Measurements from ENCODE around the gene MROH7.

- TF ChIP-seq ZNF274 (IDR thresholded peaks at IDR 0.05; ENCODE audit: low read depth, low read length) (no peak), SUZ12 (IDR thresholded peaks at IDR 0.05; ENCODE audit: extremely low read depth, insufficient read depth, insufficient read length) (no peak), YY1 (IDR thresholded peaks at IDR 0.05; ENCODE audit: insufficient read depth, insufficient read length) (no peak)
Measured at GRCh38 chr1:54624466-54625464, 16.8 kb upstream of the MROH7 start.

All from NT2/D1 (cell line).